Measurements from ENCODE around the gene FBXO44. TPM values are rescaled to one million over a fixed set of nuclear protein-coding genes. Genes with fewer than 3 reads are reported as not detected.

Gene FBXO44
- total RNA-seq, 4 donors from 2014 or later: 5.0 to 20.4 (median 7.0) TPM

DNA sequence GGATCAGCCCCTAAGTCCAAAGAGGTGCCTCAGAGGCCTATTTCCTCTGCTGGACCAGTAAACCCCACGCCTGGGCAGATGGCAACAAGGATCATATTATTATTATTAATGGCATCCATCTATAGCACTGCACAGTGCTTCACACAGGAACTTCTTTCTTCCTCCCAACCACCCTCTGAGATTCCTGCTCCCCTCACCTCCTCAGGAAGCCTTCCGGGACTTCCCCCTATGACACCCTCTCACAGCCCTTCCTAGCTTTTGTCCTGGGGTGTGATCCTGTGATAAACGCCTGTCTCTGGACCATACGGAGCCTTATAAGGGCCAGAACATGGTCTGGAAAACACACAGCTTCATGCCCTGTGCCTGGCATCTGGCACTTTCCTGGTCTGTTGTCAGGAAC lies 3.7 kb upstream of the FBXO44 start:
- Histone ChIP-seq H3K27ac (no peak overlapping the region), H3K4me1 (peaks cover 12 to 63% (median 24%) of the 10 kb centered on the region in 3 donors), H3K4me3 (peak overlapping the region in 1 of 4 donors; percentile 42), H3K27me3 (peaks cover 0 to 45% (median 0%) of the 10 kb centered on the region in 4 donors), H3K9me3 (no peaks in the 10 kb centered on the region), H3K36me3 (no peaks in the 10 kb centered on the region)
- DNase-seq: no peak
- TF ChIP-seq CTCF (IDR thresholded peaks at IDR 0.05): no peak
- TF ChIP-seq POLR2A (IDR thresholded peaks at IDR 0.05): no peak
- 77 to 79% methylated on average over 4 of the region's 4 CpGs for WGBS, 2 donors
- intact Hi-C loops (cut with DNase I): loop anchor here (5.0 kb wide), 1 partner anchor 71 kb away; no protein-coding TSS in a partner anchor

DNA sequence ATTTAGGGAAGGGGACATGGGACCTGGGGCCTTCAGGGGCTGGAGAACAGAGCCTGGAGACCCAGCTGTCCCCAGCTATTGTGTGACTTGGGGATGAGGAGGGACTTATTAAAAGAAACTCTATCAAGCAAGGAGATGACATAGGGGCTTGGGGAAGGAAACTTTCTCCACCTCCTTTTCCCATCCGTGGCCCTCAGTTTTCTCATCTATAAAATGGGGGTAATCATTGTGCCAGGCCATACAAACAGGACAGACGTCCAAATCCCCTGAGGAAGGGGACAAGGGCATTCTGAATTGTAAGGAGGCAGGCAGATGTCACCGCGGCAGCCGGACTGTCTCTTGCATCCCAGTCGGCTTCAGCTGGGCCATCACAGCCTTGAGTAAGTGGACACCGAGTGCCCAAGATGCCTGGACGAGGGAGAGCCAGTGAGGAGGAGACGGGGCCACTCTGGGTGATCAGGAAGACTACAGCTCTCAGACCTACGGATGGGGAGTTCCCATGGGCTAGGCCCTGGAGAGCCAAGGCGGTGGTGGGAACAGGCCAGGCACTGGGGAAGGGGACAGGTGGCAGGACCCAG lies 2.4 kb upstream of the FBXO44 start:
- H3K9me3 ChIP-seq: no peaks in the 10 kb centered on the region
- H3K27ac ChIP-seq: no peak overlapping the region
- H3K27me3 ChIP-seq: peaks cover 0 to 36% (median 0%) of the 10 kb centered on the region in 4 donors
- intact Hi-C loops (cut with DNase I): loop anchor here (5.0 kb wide), 1 partner anchor 70 kb away; no protein-coding TSS in a partner anchor
- TF ChIP-seq POLR2A (IDR thresholded peaks at IDR 0.05) (no peak), CTCF (IDR thresholded peaks at IDR 0.05) (no peak)
- WGBS, 2 donors: 87 to 94% methylated on average over 7 to 9 of the region's 11 CpGs
- no peak overlapping the region for H3K4me3 ChIP-seq
- H3K36me3 ChIP-seq: peaks cover 0 to 10% (median 0%) of the 10 kb centered on the region in 3 donors
- H3K4me1 ChIP-seq: peaks cover 12 to 64% (median 24%) of the 10 kb centered on the region in 3 donors
- DNase-seq: no peak

DNA sequence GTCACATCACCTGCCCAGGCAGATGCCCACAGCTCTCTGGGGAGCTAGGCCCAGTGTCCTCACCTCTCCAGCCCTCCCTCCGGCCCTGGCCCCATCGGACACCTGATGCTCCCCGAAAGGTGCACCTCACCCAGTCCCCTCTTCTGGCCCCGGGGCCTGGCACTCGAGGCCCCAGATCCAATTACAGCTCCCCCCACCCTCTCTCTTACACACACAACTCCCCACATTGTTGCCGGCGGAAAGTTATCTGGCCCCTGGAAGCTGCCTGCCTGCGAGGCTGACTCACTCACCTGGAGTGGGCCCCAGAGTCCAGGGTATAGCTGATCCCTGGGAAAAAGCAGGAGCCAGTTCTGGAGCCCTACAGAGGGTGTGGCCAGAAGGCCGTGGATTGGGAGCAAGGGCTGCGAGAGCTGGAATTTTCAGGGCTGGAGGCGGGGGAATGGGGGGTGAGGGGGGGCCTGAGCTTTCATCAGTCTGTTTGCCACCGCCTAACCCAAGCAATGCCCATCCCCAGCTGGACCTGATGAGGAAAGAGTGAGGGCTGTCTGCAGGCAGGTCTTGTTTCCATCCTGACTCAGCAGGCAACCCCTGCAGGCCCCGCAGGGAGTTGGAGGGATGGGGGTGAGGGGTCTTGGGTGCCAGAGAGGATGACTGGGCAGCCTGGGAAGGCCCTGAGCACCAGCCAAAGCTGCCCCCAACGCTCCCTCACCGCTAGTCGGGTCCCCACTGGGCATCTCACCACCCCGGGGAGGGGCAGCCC lies 1.4 kb upstream of the FBXO44 start:
- H3K4me3 ChIP-seq: peak overlapping the region; percentile 53 to 85 (median 78)
- WGBS, 2 donors: 25 to 38% methylated on average over 8 to 10 of the region's 17 CpGs
- intact Hi-C loops (cut with DNase I): loop anchor here (5.0 kb wide), 1 partner anchor 69 kb away; no protein-coding TSS in a partner anchor
- H3K27me3 ChIP-seq: peaks cover 0 to 28% (median 0%) of the 10 kb centered on the region in 4 donors
- peak overlapping the region; percentile 78 to 80 (median 80) for H3K27ac ChIP-seq
- TF ChIP-seq CTCF (IDR thresholded peaks at IDR 0.05): no peak
- no peak for TF ChIP-seq POLR2A (IDR thresholded peaks at IDR 0.05)
- DNase-seq: no peak
- peaks cover 0 to 17% (median 1%) of the 10 kb centered on the region in 3 donors for H3K36me3 ChIP-seq
- H3K9me3 ChIP-seq: no peaks in the 10 kb centered on the region
- peaks cover 12 to 58% (median 24%) of the 10 kb centered on the region in 3 donors for H3K4me1 ChIP-seq

- peaks cover 12 to 53% (median 20%) of the 10 kb centered on the region in 3 donors for H3K4me1 ChIP-seq
Observed at GRCh38 chr1:11653861-11654136, 878 bp upstream of the FBXO44 start.

More at GRCh38 chr1:11653861-11654136, 878 bp upstream of the FBXO44 start:
- TF ChIP-seq CTCF (IDR thresholded peaks at IDR 0.05) (no peak), POLR2A (IDR thresholded peaks at IDR 0.05) (no peak)
- H3K4me3 ChIP-seq: peak overlapping the region; percentile 53 to 85 (median 78)
- no peak for DNase-seq
- H3K27ac ChIP-seq: peak overlapping the region; percentile 78 to 80 (median 80)
- intact Hi-C loops (cut with DNase I): loop anchor here (5.0 kb wide), 1 partner anchor 69 kb away; no protein-coding TSS in a partner anchor
- H3K9me3 ChIP-seq: no peaks in the 10 kb centered on the region
- H3K36me3 ChIP-seq: peaks cover 0 to 22% (median 7%) of the 10 kb centered on the region in 3 donors
- H3K27me3 ChIP-seq: peaks cover 0 to 24% (median 0%) of the 10 kb centered on the region in 4 donors
- 29 to 57% methylated on average over 4 to 5 of the region's 7 CpGs for WGBS, 2 donors
